Measurements from ENCODE around the gene KCNA3.
"Not testable (repeated sequence)": the region's sequence is repeated elsewhere in the genome, so short reads cannot be mapped to it uniquely, and the experiment has no call there.

KCNA3 gene

DNA sequence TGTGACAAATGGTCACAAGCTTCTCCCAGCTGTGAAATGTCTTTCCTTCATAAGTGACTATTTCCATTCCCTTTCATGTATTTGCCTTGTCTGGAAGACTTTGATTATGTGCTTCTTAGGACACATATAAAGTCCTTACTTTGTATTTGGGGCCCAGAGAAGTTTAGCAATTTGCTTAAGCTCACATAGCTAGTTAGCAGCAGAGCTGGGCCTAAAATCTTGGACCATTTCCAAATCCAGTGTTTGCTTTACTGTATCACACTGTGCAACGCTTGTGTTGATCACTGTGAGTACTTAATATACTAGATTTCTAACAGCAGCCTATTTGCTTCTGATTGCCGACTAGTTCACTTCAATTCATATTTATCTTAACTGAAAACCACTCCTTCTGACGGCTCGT is 2.2 kb upstream of the KCNA3 start:
- no peak for DNase-seq

DNA sequence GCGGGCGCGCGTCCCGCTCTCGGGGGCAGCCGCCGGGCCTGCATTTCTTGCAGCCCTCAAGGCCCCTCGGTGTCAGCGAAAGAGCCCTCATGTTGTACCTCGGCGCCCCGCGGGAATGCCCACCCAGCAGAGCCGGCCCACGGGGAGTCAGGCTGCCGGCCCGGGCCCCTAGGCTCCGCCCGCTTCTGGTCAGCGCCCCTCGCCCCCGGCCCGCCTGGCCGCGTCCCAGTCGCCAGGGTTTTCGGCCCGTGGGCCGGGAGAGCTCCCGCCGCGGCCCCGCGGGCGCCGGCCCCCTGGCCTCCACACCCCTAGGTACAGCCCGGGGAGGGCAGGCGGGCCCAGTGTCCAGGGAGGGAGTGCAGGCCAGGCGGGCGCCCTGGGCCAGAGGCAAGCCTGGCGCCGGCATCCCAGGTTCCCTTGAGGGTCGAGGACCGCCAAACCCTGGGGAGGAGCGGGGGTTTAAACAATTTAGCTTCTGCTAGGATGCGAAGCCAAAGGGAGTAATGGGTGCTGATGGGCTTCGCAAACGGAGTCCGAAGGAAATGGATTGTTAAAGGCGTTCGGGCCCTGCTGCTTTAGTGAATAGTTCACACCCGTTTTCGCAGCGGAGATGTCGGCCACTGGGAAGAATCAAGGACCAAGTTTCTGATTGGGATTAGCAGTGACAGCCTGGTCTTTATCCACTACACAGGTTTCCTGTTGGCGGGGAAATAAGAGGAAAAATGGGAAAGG is 486 bp upstream of the KCNA3 start:
- no peak for DNase-seq

DNA sequence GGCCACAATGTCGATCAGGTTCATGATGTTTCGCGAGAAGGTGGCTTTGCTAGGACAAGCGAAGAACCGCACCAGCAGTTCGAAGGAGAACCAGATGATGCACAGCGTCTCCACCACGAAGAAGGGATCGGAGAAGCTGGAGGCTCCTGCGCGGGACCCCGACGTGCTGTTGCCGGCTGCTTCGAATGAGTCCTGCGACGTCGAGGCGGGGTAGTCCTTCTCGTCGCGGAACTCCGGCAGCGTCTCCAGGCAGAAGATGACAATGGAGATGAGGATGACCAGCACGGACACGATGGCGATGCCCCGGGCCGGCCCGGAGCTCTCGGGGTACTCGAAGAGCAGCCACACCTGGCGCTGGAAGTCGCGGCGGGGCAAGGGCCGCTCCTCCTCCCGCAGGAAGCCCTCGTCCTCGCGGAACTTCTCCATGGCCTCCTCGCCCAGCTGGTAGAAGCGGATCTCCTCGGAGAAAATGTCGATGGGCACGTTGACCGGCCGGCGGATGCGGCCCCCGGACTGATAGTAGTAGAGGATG is 869 bp downstream of the KCNA3 start:
- peak; percentile 27 for DNase-seq

DNA sequence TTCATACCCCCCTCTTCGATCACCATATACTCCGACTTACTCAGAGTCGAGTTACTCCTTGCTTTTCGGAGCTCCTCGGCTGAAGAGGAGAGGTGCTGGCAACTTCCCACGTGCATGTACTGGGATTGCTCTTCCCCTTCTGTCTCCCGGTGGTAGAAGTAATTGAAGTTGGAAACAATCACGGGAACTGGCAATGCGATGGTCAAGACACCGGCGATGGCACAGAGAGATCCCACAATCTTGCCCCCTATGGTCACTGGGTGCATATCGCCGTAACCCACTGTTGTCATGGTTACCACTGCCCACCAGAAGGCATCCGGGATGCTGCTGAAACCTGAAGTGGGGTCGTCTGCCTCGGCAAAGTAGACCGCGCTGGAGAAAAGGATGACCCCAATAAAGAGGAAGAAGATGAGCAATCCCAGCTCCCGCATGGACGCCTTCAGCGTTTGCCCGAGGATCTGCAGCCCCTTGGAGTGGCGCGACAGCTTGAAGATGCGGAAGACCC is 1.5 kb downstream of the KCNA3 start:
- DNase-seq, result no peak

DNA sequence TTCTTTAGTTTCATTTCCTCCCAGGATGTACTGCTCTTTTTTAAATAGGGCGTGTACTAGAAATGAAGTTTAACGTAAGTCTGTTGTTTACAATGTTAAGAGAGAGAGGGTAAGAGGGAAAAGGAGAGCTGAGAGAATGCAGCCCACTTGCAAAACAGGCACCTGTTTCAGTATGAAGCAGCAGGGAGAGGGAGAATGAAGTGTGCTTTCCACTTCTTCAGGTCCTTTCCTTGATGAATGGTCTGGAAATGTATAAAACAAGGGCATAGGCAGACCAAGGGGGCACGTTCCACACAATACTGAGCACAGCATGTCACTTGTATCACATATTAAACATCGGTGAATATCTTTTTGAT is 2.0 kb downstream of the KCNA3 start:
- peak; percentile 23 for DNase-seq

DNA sequence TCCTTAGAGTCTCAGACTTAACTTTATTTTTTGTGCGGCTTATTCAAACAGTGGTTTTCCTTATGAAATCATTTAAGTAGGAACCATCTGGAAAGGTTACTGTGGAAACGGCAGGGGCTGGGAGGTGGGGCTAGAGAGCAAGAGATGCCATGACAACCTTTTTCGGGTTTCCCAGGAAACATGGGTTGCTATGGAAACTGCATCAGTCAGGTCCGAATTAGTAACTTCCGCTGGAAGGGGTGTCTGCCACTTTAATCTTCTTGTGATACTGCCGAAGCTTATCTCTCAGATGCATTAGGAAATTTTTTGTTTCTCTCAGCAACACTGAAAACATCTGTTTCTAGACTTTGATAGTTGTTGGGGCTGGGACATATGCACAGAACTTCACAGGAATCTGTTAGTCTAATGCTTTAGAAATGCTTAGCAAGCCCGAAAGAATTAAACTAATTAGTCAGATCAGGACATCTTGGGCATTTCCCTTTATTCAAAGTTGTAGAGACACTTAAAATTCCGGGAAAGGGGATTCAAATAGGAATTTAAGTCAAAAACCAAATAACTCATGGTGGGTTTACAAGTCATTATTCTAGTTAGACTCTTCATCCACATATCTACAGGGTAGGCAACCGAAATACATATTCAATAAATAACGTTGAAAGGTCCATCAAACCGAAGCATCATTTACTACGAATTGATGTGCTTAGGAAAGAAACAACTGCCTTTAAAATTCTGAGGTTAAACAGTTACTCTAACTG is 2.6 kb downstream of the KCNA3 start:
- peak; percentile 83 for DNase-seq

DNA sequence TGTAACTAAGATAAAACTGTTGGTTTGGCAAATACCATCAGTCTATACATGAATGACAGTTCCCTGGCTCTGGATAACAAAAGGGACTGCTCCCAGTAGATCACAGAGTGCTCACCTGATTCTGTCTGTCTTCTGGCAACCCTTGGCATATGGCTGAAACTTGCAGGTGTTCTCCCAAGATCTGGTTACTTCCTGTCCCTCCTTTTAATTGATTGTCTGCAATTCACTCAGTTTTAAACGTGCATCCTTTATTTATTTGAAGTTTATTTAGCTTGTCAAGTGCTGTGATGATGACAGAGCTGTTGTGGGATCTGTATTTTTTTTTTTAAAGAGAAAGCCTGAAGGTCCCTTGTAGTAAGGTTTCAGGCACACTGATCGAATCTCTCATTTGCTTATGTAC is 3.4 kb downstream of the KCNA3 start:
- no peak for DNase-seq

DNA sequence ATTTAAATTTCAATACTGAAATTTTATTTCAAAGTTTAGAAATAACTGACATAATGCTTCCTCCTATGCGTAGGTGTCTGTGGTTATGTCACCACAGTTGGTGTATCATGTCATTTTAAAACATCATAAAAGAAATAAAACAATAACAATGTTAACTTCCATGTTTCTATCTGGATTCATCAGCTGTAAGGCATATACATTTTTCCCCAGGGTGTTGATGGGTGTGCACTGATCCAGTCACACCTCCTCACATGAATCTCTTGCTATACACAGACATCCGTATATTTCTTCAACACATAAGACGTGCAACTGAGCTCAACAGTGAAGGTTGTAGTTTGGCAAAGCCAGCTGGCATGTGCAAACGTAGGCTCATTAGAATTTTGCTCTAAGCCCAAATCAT is 6.2 kb downstream of the KCNA3 start:
- no peak for DNase-seq

DNA sequence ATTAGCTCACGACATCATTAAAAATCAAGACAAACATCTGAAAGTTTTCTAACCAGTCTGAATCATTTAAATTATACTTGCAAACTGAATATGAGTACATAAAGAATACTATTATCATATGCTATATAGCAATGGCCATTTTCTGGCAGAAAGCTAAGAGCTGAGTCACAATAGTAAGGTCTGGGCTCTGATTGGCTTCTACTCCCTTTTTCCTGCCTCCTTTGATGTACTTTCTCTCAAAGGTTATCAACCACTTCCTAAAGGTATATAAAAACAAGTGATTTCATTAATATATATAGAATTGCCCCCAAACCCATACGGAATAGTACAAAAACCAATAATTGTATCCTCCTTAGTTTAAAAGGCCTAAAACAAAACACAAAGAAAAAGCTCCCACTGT is 7.0 kb downstream of the KCNA3 start:
- no peak for DNase-seq

DNA sequence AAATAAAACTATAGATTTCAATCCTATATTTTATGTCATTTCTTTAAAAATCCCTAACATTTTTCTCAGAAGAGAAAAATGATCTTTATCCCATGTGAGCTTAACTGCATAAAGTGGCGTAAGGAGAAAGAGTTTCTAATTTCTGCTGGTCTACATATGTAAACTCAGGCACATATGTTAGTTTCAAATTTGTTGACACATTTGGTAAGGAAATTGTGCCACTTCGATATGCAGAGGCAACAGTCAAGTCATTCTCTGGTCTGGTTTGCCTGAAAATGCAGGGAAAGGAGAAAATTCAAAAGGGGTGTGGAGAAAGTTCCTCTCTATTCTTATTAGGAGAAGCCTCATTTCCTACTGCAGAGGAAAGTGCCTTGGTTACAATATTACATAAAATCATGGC is 11.5 kb downstream of the KCNA3 start:
- DNase-seq, result no peak

DNA sequence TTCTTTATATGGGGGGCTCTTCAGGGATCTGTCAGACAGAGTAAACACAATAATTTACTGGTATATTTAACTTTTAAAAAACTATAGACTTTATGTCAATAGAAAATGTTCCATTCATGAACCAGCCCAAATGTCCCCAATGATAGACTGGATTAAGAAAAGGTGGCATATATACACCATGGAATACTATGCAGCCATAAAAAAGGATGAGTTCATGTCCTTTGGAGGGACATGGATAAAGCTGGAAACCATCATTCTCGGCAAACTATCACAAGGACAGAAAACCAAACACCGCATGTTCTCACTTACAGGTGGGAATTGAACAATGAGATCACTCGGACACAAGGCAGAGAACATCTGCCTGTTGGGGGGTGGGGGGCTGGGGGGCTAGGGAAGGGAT is 15.2 kb downstream of the KCNA3 start:
- DNase-seq, result not testable (repeated sequence)

DNA sequence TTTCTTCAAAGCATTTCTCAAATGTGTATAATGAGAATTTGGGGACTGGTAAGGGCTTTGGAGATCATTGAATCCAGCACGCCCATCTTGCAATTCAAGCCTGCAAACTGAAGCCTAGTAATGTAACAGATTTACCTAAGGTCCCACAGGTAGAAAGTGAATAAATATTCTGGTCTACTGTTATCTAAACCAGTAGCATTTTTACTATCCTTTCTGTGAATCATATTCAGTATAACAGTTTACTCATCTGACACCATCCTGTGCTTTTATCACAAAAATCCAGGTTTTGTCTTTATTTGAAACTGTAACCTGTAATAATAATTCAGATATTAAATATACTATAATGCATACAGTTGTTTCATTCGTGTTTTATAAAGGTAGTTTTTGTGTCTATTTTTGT is 17.4 kb downstream of the KCNA3 start:
- no peak for DNase-seq

DNA sequence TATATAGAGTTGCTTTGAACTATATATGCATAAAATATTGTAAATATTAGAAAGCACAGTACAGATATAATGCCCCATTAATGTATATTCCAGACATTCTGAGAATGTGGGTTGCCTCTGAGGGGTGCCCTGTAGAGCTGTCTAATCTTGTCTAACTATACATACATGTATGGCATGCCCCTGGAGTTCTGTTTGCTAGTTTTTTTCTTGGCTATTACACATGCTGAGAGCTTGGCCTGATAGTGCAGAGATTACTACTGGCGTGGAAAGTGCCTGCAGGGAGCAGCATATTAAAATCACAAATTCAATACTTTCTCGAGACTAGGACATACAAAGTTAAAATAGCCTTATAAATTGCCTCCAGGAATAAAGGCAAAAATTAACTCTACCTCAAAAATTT is 24.1 kb downstream of the KCNA3 start:
- no peak for DNase-seq

DNA sequence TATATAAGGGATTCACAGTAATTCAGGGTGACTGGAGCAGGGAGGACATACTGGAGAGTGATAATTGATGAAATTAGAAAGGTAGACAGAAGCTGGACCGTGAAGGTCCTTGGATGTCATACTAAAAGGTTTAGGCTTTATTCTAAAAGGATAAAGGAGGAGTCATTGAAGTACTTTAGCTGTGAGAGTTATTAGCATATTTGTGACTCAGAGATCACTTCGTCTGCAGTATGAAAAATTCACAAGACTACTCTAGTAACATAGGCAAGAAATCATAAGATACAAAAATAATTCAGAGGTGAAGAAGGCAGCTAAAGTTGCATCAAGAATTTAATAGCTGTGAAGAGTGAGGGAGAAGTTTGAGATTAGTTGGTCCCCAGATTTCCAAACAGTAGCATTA is 26.3 kb downstream of the KCNA3 start:
- DNase-seq, result no peak

DNA sequence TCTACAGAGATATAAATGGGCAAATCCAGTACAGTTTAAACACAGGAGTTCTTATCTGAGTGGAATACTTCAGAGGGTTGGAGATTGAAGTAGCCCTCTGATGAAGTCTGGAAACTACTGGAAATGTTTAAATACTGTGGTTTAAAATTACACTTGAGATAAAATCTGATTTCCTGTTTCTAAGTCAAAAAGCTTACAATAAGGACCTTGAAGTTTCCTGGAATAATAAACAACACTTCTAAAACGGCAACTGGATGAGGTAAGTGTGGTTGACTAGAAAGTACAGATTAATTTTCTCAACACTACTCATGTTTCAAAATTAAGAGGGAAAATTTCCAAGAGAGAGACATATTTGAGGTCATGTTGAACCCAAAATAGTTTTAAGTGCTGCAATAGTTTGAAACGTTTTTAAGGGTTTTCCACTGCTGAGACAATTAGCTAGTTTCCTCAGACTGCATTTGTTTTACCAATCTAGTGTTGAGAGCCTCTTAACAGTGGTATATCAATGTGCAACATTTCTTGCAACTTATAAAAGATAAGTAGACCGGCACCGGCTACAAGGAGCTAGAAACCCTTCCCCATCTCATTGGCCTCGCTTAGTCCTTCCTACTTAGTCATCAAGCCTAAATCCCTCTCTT is 27.4 kb downstream of the KCNA3 start:
- DNase-seq, result no peak

DNA sequence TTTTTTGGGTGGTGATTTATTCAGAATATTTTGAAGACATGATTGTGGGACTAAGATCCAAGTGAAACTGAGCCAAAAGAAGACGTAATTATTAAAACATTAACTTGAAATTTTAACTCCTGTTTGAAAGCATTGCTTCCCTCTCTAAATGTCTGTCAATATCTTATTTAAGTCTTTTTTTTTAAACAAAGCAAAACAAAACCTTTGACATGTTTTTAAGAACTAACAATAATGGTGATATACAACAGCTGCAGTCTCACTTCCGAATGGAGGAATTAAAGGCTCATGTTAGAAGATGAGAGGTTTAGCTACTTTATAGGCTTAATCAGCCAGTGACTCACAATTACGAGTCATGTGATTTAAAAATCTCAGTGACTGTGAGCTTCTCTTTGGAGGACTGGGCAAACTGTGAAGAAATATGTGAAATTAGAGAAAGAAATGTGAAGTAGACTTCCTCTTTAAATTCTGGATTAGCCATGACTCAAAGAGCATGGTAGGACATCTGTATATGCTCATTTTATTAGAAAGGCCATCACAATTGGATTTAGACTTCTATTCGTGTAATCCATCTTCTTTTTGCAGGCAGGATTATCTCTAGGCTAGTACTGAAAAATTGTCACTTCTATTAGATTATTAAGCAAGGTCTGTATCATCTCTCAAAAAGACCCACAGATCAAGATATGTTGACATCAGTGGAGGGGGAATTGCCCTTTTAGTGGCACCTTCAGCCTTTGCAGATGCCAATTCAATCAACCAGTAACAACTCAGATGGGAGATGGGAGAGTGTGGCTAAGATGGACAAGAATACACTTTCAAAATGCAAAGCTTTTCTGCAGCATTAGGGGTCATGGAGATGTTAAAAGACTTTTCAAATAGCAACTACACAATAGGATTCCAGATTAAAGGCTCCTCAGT is 28.7 kb downstream of the KCNA3 start:
- DNase-seq, result no peak

DNA sequence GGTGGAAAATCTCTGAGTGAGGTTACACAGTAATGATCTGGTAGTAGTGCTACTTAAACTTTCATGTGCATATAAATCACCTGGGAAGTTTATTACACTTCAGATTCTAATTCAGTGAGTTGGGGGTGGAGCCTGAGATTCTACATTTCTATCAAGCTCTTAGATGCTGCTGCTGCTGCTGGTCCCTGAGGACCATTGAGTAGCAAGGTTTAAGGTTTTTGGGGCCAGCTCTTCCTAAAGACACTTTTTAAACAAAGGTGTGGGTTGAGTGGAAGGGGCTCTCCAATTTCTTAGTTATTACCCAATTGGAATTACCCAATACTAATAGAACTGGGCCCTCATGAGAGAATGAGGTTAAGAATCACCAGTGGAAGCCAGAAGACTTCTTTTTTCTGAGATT is 29.5 kb downstream of the KCNA3 start:
- no peak for DNase-seq

DNA sequence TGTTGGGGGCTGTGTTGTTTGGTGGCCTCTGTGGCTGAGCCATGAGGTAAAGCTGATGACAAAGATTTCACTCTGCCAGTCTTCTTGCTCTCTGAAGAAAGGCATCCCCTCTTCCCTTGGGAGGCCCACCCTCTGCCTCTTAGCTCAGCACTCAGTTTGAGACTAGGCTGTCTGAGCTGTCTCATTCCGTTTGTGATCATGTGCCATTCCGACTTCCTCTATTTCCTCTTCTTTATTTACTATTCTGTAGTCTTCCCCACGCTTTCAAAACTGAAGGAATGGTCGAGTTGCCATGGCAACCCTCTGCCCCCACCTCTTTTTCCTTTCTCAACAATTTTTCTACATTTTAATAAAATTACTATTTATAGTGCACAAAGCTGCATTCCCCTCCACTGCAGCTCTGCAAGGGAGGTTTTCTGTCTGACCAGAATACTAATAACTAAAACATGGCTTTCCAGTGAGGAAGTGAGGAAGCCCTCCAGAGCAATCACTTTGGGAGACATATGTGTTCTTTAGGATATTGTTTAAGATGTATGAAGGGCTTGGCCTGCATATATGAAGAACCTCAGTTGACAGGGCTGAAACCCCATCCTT is 30.8 kb downstream of the KCNA3 start:
- DNase-seq, result no peak

DNA sequence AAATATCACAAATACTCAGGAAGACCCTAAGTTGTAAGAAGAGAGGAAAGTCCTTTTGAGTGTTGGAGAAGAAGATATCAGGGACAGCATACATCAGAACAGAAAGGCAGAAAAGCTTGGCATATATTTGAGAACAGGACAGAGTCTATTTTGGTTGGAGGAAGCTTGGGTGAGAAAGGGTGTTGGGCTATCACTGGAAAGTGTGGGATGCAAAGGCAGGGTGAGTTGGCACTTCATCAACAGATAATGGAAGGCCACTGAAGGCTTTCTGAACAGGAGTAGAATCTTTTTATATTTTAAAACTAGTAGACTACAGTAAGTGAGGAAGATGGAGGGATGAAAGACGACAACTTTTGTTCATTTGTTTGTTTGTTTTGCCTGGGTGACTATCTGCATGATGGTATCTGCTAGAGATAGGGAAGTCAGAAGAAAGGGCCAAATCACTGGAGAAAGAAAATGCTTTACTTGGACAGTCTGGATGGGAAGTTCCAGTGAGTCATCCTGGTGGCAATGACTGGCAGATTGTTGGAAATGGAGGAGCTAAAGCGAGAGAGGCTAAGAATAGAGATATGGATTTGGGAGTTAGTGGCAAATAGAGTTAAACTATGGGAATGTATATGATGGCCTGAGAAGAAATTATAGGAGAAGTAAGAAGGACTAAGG is 34.9 kb downstream of the KCNA3 start:
- no peak for DNase-seq

DNA sequence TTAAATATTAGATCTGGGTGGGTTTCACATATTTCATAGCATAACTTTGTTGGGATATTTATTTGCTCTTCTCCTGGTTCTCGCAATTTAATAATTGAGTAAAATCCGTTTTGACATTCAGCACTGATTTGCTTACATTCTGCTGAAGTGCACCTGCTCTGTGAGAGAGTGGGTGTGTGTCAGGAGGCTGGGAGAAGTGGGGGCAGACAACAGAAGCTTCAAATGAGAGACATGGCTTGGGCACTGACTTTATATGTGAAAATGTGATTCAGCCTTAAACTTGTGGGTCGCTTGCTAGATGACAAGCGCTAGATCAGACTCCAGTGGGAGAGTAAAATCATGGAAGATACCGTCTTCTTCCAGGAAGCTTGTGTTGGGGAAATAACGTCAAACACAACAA is 36.2 kb downstream of the KCNA3 start:
- DNase-seq, result no peak

DNA sequence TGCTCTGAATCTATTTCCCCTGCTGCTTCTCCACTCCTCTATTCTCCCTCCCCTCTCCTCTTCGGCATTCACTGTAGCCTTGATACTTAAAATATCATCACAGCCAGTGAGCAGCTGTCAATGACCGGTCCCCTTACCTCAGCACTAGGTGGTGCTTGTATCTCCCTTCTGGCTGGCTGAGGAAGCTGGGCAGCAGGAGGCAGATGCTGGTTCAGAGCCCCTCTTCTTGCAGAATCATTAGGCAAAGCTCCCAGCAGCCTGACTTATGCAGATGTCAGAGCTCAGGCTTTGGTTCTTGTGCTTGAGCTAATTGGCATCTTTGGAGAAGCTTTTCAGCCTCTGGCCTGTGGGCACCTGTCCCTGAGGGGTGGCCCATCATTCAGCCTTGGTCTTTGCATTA is 36.7 kb downstream of the KCNA3 start:
- no peak for DNase-seq

DNA sequence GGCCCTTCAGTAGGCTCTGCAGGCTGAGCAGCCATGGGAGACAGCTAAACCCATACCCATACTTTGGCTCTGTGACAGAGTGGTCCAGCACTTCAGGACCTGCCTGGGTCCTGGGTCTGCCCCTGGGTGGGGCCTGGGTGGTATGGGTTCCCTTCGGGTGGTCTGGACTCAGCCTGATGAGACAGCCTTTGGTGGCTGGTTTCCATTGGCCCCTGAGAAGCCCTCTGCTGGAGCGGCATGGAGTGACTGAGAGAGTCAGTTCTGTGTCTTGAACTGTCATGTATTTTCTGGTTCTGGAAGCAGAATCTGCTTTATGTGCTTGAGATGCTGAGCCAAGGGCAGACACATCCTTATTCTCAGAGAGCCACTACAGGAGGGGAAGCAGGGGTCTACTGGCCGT is 37.3 kb downstream of the KCNA3 start:
- no peak for DNase-seq

Data from stimulated activated CD4-positive, alpha-beta T cell treated with anti-CD3 and anti-CD28 coated beads, Interleukin-4, amount 100 ng/mL, for 24 hours (primary cell).